HAP-1 (cell line): ENCODE data around the gene OR52W1.

ENCODE experiments used
- DNase-seq, 2 experiments: peaks; one replicate each; pipeline ENCODE4 v3.0.0-alpha.2; 2016 to 2020; ENCODE audit warnings: low spot score in 2 of 2
- H3K27me3 ChIP-seq: fragments of 250-450 bp; sonication (Bioruptor Pico); 2 replicates; pipeline ENCODE4 v1.5.1; 2020; ENCODE audit warnings: low read depth, mild to moderate bottlenecking, moderate library complexity
- H3K36me3 ChIP-seq: fragments of 250-450 bp; sonication (Bioruptor Pico); replicated peaks from 2 replicates; pipeline ENCODE4 v1.5.1; 2020; ENCODE audit warnings: mild to moderate bottlenecking
- H3K4me1 ChIP-seq: fragments of 250-450 bp; sonication (Bioruptor Pico); 2 replicates; pipeline ENCODE4 v1.5.1; 2020; ENCODE audit warnings: mild to moderate bottlenecking
- H3K4me3 ChIP-seq: fragments of 250-450 bp; sonication (Bioruptor Pico); 2 replicates; pipeline ENCODE4 v1.5.1; 2020; ENCODE audit warnings: mild to moderate bottlenecking, moderate library complexity
- H3K9me3 ChIP-seq: fragments of 250-450 bp; sonication (Bioruptor Pico); 2 replicates; pipeline ENCODE4 v1.5.1; 2020; ENCODE audit warnings: mild to moderate bottlenecking, moderate library complexity
- in situ Hi-C: fragments of 300-500 bp; cut with MboI; formaldehyde crosslinking; loops from 3 replicates; pipeline ENCODE4 v1.14.3; 2020; ENCODE audit warnings: low sequenced_read_pairs, inconsistent platforms, mixed read lengths

The OR52W1 gene

GRCh38 chr11:6203327-6203726 is 4.3 kb downstream of the OR52W1 start:
- Histone ChIP-seq H3K4me3 (no peak overlapping the region), H3K27me3 (no peaks in the 10 kb centered on the region), H3K4me1 (peaks cover 4% of the 10 kb centered on the region; the same call in 1 of the 2 replicates), H3K9me3 (no peaks in the 10 kb centered on the region), H3K36me3 (no peaks in the 10 kb centered on the region)
- DNase-seq = no peak
- in situ Hi-C loops = no loop called here

GRCh38 chr11:6204706-6205105 is 5.7 kb downstream of the OR52W1 start:
- Histone ChIP-seq H3K4me1 (peaks cover 4% of the 10 kb centered on the region; the same call in 1 of the 2 replicates), H3K4me3 (no peak overlapping the region), H3K27me3 (no peaks in the 10 kb centered on the region), H3K9me3 (no peaks in the 10 kb centered on the region), H3K36me3 (no peaks in the 10 kb centered on the region)
- in situ Hi-C loops = no loop called here
- no peak for DNase-seq

GRCh38 chr11:6205366-6205765 is 6.3 kb downstream of the OR52W1 start, which contains the start of gene C11orf42:
C11orf42 (plus strand) TSS chr11:6205557; CDS start chr11:6205616, 59 bp downstream.
- DNase-seq = no peak
- Histone ChIP-seq H3K4me3 (no peak within 1 kb of the TSS), H3K4me1 (peaks cover 4% of the 10 kb centered on the region; the same call in 1 of the 2 replicates), H3K9me3 (no peaks in the 10 kb centered on the region), H3K36me3 (no peaks in the 10 kb centered on the region), H3K27me3 (no peaks in the 10 kb centered on the region)
- in situ Hi-C loops = no loop called here

GRCh38 chr11:6206456-6207180 is 7.6 kb downstream of the OR52W1 start:
- no peak for DNase-seq
- no peaks in the 10 kb centered on the region for H3K27me3 ChIP-seq
- peaks cover 6% of the 10 kb centered on the region for H3K36me3 ChIP-seq
- no peak overlapping the region for H3K4me3 ChIP-seq
- in situ Hi-C loops = no loop called here
- H3K9me3 ChIP-seq = no peaks in the 10 kb centered on the region
- no peaks in the 10 kb centered on the region for H3K4me1 ChIP-seq

- Histone ChIP-seq H3K9me3 (no peaks in the 10 kb centered on the region), H3K4me1 (no peaks in the 10 kb centered on the region), H3K36me3 (peaks cover 8% of the 10 kb centered on the region), H3K4me3 (no peak overlapping the region), H3K27me3 (no peaks in the 10 kb centered on the region)
- in situ Hi-C loops = no loop called here
- no peak for DNase-seq
Measured at GRCh38 chr11:6209801-6210200, 10.8 kb downstream of the OR52W1 start.

GRCh38 chr11:6210274-6210955 is 11.4 kb downstream of the OR52W1 start:
- in situ Hi-C loops = no loop called here
- Histone ChIP-seq H3K4me1 (no peaks in the 10 kb centered on the region), H3K27me3 (no peaks in the 10 kb centered on the region), H3K9me3 (no peaks in the 10 kb centered on the region), H3K4me3 (no peak overlapping the region), H3K36me3 (peaks cover 8% of the 10 kb centered on the region)
- DNase-seq = no peak

GRCh38 chr11:6214530-6214929 is 15.5 kb downstream of the OR52W1 start:
- H3K4me1 ChIP-seq = no peaks in the 10 kb centered on the region
- peaks cover 17% of the 10 kb centered on the region for H3K36me3 ChIP-seq
- in situ Hi-C loops = no loop called here
- H3K4me3 ChIP-seq = no peak overlapping the region
- DNase-seq = no peak
- no peaks in the 10 kb centered on the region for H3K27me3 ChIP-seq
- H3K9me3 ChIP-seq = no peaks in the 10 kb centered on the region

GRCh38 chr11:6216501-6216900 is 17.5 kb downstream of the OR52W1 start:
- in situ Hi-C loops = no loop called here
- H3K9me3 ChIP-seq = no peaks in the 10 kb centered on the region
- H3K4me1 ChIP-seq = no peaks in the 10 kb centered on the region
- no peak overlapping the region for H3K4me3 ChIP-seq
- H3K36me3 ChIP-seq = peaks cover 18% of the 10 kb centered on the region
- H3K27me3 ChIP-seq = no peaks in the 10 kb centered on the region
- no peak for DNase-seq

- Histone ChIP-seq H3K4me1 (no peaks in the 10 kb centered on the region), H3K4me3 (no peak overlapping the region), H3K27me3 (no peaks in the 10 kb centered on the region), H3K36me3 (peaks cover 27% of the 10 kb centered on the region), H3K9me3 (no peaks in the 10 kb centered on the region)
- no peak for DNase-seq
- in situ Hi-C loops = no loop called here
Measured at GRCh38 chr11:6217722-6218121, 18.7 kb downstream of the OR52W1 start.

- Histone ChIP-seq H3K36me3 (peaks cover 37% of the 10 kb centered on the region), H3K4me1 (no peaks in the 10 kb centered on the region), H3K27me3 (no peaks in the 10 kb centered on the region), H3K9me3 (no peaks in the 10 kb centered on the region), H3K4me3 (no peak overlapping the region)
- DNase-seq = no peak
- in situ Hi-C loops = no loop called here
Measured at GRCh38 chr11:6219359-6219758, 20.3 kb downstream of the OR52W1 start.

GRCh38 chr11:6223854-6224253 is 24.8 kb downstream of the OR52W1 start:
- no peak overlapping the region for H3K4me3 ChIP-seq
- DNase-seq = no peak
- no peaks in the 10 kb centered on the region for H3K27me3 ChIP-seq
- in situ Hi-C loops = no loop called here
- no peaks in the 10 kb centered on the region for H3K9me3 ChIP-seq
- peaks cover 7% of the 10 kb centered on the region; the same call in 1 of the 2 replicates for H3K4me1 ChIP-seq
- H3K36me3 ChIP-seq = peaks cover 34% of the 10 kb centered on the region

GRCh38 chr11:6224421-6224820 is 25.4 kb downstream of the OR52W1 start:
- no peak for DNase-seq
- Histone ChIP-seq H3K27me3 (no peaks in the 10 kb centered on the region), H3K4me3 (no peak overlapping the region), H3K36me3 (peaks cover 30% of the 10 kb centered on the region), H3K4me1 (peaks cover 7% of the 10 kb centered on the region; the same call in 1 of the 2 replicates), H3K9me3 (no peaks in the 10 kb centered on the region)
- in situ Hi-C loops = no loop called here

GRCh38 chr11:6225024-6225423 is 26.0 kb downstream of the OR52W1 start:
- peaks cover 25% of the 10 kb centered on the region for H3K36me3 ChIP-seq
- H3K4me3 ChIP-seq = no peak overlapping the region

GRCh38 chr11:6225896-6226295 is 26.9 kb downstream of the OR52W1 start:
- no peak for DNase-seq
- H3K36me3 ChIP-seq = peaks cover 25% of the 10 kb centered on the region

More at GRCh38 chr11:6225024-6225423, 26.0 kb downstream of the OR52W1 start:
- DNase-seq = no peak
- in situ Hi-C loops = no loop called here
- Histone ChIP-seq H3K27me3 (no peaks in the 10 kb centered on the region), H3K4me1 (peaks cover 7% of the 10 kb centered on the region; the same call in 1 of the 2 replicates), H3K9me3 (no peaks in the 10 kb centered on the region)

More at GRCh38 chr11:6225896-6226295, 26.9 kb downstream of the OR52W1 start:
- Histone ChIP-seq H3K4me3 (no peak overlapping the region), H3K4me1 (peaks cover 7% of the 10 kb centered on the region; the same call in 1 of the 2 replicates), H3K27me3 (no peaks in the 10 kb centered on the region), H3K9me3 (no peaks in the 10 kb centered on the region)
- in situ Hi-C loops = no loop called here
